Measurements from ENCODE around the gene PCCA. TPM values are rescaled to one million over a fixed set of nuclear protein-coding genes. Genes with fewer than 3 reads are reported as not detected.

Gene PCCA
- total and polyA plus RNA-seq, 2 of the 13 experiments (the other 11 are each of a cell fraction or from before 2014, with no cell fraction given) = 15.0 to 32.2 TPM

DNA sequence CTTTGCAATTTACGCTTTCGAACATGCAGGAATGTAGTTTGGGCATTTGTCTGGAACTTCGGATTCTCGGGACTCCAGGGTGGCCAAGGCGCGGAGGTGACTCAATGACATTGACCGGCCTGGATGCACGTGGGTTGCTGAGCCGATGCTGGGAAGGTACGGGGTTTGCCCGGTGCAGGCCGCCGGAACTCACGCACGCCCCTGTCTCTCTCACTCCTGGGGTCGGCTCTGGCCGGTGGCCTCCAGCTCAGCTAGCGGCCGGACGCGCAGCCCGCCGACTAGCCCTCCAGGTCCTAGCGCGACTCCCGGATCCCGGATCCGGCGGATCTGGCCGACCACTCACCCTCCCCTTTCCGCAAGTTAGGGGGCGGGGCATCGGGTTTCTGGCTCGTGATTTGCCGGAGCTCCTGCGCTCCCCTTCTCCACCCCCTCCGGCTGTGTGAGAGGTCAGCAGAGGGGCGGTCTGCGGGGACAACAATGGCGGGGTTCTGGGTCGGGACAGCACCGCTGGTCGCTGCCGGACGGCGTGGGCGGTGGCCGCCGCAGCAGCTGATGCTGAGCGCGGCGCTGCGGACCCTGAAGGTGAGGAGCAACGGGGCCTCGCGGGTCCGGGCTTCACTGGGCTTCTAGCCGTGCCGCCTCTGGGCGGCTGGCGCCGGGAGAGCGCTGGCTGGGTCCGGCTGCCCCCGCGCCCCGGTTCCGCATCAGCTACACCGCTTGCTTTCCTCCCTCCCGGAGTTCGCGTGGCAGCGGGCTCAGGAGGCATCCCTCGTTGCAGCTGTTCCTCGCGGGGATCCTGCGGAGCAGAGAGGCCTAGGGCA lies at the start of gene PCCA (continued):
- TF ChIP-seq, protein P1, sequence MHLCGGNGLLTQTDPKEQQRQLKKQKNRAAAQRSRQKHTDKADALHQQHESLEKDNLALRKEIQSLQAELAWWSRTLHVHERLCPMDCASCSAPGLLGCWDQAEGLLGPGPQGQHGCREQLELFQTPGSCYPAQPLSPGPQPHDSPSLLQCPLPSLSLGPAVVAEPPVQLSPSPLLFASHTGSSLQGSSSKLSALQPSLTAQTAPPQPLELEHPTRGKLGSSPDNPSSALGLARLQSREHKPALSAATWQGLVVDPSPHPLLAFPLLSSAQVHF (CRISPR knock-in tag; IDR thresholded peaks at IDR 0.05) = peak; percentile 88; the same call in 1 of the 2 replicates
- TF ChIP-seq ZNF484 (CRISPR knock-in tag; IDR thresholded peaks at IDR 0.05; ENCODE audit: borderline replicate concordance, low read depth) = no peak
- TF ChIP-seq MTF1 (CRISPR knock-in tag; IDR thresholded peaks at IDR 0.05) = 0 out of 2 replicates have a peak, but pooled peaks have one; percentile 15
- 0 out of 2 replicates have a peak, but pooled peaks have one; percentile 57 for TF ChIP-seq RFXAP (CRISPR knock-in tag; IDR thresholded peaks at IDR 0.05; ENCODE audit: borderline replicate concordance)
- TF ChIP-seq, protein P2, sequence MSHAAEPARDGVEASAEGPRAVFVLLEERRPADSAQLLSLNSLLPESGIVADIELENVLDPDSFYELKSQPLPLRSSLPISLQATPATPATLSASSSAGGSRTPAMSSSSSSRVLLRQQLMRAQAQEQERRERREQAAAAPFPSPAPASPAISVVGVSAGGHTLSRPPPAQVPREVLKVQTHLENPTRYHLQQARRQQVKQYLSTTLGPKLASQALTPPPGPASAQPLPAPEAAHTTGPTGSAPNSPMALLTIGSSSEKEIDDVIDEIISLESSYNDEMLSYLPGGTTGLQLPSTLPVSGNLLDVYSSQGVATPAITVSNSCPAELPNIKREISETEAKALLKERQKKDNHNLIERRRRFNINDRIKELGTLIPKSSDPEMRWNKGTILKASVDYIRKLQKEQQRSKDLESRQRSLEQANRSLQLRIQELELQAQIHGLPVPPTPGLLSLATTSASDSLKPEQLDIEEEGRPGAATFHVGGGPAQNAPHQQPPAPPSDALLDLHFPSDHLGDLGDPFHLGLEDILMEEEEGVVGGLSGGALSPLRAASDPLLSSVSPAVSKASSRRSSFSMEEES (CRISPR knock-in tag; IDR thresholded peaks at IDR 0.05) = peak; percentile 50; the same call in 1 of the 2 replicates
- no peak for TF ChIP-seq JUNB (CRISPR knock-in tag; IDR thresholded peaks at IDR 0.05; ENCODE audit: borderline replicate concordance)
- TF ChIP-seq, protein P3, sequence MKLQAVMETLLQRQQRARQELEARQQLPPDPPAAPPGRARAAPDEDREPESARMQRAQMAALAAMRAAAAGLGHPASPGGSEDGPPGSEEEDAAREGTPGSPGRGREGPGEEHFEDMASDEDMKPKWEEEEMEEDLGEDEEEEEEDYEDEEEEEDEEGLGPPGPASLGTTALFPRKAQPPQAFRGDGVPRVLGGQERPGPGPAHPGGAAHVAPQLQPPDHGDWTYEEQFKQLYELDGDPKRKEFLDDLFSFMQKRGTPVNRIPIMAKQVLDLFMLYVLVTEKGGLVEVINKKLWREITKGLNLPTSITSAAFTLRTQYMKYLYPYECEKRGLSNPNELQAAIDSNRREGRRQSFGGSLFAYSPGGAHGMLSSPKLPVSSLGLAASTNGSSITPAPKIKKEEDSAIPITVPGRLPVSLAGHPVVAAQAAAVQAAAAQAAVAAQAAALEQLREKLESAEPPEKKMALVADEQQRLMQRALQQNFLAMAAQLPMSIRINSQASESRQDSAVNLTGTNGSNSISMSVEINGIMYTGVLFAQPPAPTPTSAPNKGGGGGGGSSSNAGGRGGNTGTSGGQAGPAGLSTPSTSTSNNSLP (IDR thresholded peaks at IDR 0.05; ENCODE audit: low read depth, low read length) = peak; percentile 27; the same call in 1 of the 2 replicates
- peak; percentile 84; the same call in 1 of the 2 replicates for TF ChIP-seq FOXJ3 (CRISPR knock-in tag; IDR thresholded peaks at IDR 0.05; ENCODE audit: borderline replicate concordance)
- 0 out of 2 replicates have a peak, but pooled peaks have one; percentile 64 for TF ChIP-seq EED (CRISPR knock-in tag; IDR thresholded peaks at IDR 0.05)
- peak; percentile 71 to 85 for TF ChIP-seq POLR2A (IDR thresholded peaks at IDR 0.05; ENCODE audit: insufficient read depth in 1 of 2, low read depth in 2 of 2, low read length in 2 of 2)
- TF ChIP-seq SP4 (CRISPR knock-in tag; IDR thresholded peaks at IDR 0.05) = peak; percentile 85
- peak; percentile 92 for TF ChIP-seq SALL1 (CRISPR knock-in tag; IDR thresholded peaks at IDR 0.05)
- TF ChIP-seq ZNF234 (CRISPR knock-in tag; conservative IDR thresholded peaks at IDR 0.05) = peak; percentile 78
- no peak for TF ChIP-seq NR1H2 (CRISPR knock-in tag; IDR thresholded peaks at IDR 0.05; ENCODE audit: borderline replicate concordance, low read depth)
- peak; percentile 77; the same call in 1 of the 2 replicates for TF ChIP-seq ZNF567 (CRISPR knock-in tag; IDR thresholded peaks at IDR 0.05; ENCODE audit: borderline replicate concordance)
- TF ChIP-seq ZNF34 (CRISPR knock-in tag; IDR thresholded peaks at IDR 0.05; ENCODE audit: borderline replicate concordance) = peak; percentile 82; the same call in 1 of the 2 replicates
- TF ChIP-seq ADNP (CRISPR knock-in tag; IDR thresholded peaks at IDR 0.05) = 0 out of 2 replicates have a peak, but pooled peaks have one; percentile 14
- TF ChIP-seq MBNL3 (CRISPR knock-in tag; conservative IDR thresholded peaks at IDR 0.05) = no peak
- TF ChIP-seq ZNF780A (CRISPR knock-in tag; IDR thresholded peaks at IDR 0.05) = 0 out of 2 replicates have a peak, but pooled peaks have one; percentile 35
